Effector memory CD4-positive, alpha-beta T cell (primary cell): ENCODE results near the gene TMEM184C.

Experiments
- DNase-seq, 3 donors: peaks; one replicate each; pipeline ENCODE4 v3.0.0-alpha.2; 2020
- H3K27ac ChIP-seq: 2 replicates; pipeline ENCODE4 v1.7.0; 2013; ENCODE audit warnings: mild to moderate bottlenecking, low read length, moderate library complexity; ENCODE audit not compliant: insufficient read depth, poor library complexity, severe bottlenecking
- H3K27me3 ChIP-seq: replicated peaks from 2 replicates; pipeline ENCODE4 v1.7.0; 2013; ENCODE audit warnings: mild to moderate bottlenecking, low read length; ENCODE audit not compliant: insufficient read depth, control insufficient read depth, poor library complexity, severe bottlenecking
- H3K36me3 ChIP-seq: 2 replicates; pipeline ENCODE4 v1.7.0; 2013; ENCODE audit warnings: mild to moderate bottlenecking, low read length, moderate library complexity; ENCODE audit not compliant: control insufficient read depth, insufficient read depth
- H3K4me1 ChIP-seq: 2 replicates; pipeline ENCODE4 v1.7.0; 2013; ENCODE audit warnings: low read length, mild to moderate bottlenecking; ENCODE audit not compliant: control insufficient read depth, insufficient read depth, poor library complexity, severe bottlenecking
- H3K4me3 ChIP-seq: 2 replicates; pipeline ENCODE4 v1.7.0; 2013; ENCODE audit warnings: low read length, low read depth, mild to moderate bottlenecking; ENCODE audit not compliant: insufficient read depth, poor library complexity, severe bottlenecking
- H3K9me3 ChIP-seq: 2 replicates; pipeline ENCODE4 v1.7.0; 2013; ENCODE audit warnings: mild to moderate bottlenecking, low read length, moderate library complexity; ENCODE audit not compliant: control insufficient read depth

The TMEM184C gene

GRCh38 chr4:147707892-147708672 lies 90.9 kb downstream of the TMEM184C start:
- no peak overlapping the region for H3K27ac ChIP-seq
- no peak overlapping the region for H3K4me3 ChIP-seq
- H3K36me3 ChIP-seq: no peaks in the 10 kb centered on the region
- no peaks in the 10 kb centered on the region for H3K27me3 ChIP-seq
- no peaks in the 10 kb centered on the region for H3K9me3 ChIP-seq
- DNase-seq: peak; percentile 9 to 44 (median 28)
- H3K4me1 ChIP-seq: no peaks in the 10 kb centered on the region

GRCh38 chr4:147709999-147710398 lies 92.8 kb downstream of the TMEM184C start:
- DNase-seq: no peak
- H3K36me3 ChIP-seq: no peaks in the 10 kb centered on the region
- no peaks in the 10 kb centered on the region for H3K4me1 ChIP-seq
- no peak overlapping the region for H3K4me3 ChIP-seq
- H3K9me3 ChIP-seq: no peaks in the 10 kb centered on the region
- H3K27me3 ChIP-seq: no peaks in the 10 kb centered on the region
- no peak overlapping the region for H3K27ac ChIP-seq

- Histone ChIP-seq H3K27me3 (no peaks in the 10 kb centered on the region), H3K36me3 (no peaks in the 10 kb centered on the region), H3K4me1 (no peaks in the 10 kb centered on the region), H3K27ac (no peak overlapping the region), H3K9me3 (no peaks in the 10 kb centered on the region), H3K4me3 (no peak overlapping the region)
- no peak for DNase-seq
Observed at GRCh38 chr4:147714575-147715401, 97.6 kb downstream of the TMEM184C start.

GRCh38 chr4:147717878-147718277 lies 100.7 kb downstream of the TMEM184C start:
- no peaks in the 10 kb centered on the region for H3K9me3 ChIP-seq
- H3K4me3 ChIP-seq: no peak overlapping the region
- no peak overlapping the region for H3K27ac ChIP-seq
- DNase-seq: no peak
- no peaks in the 10 kb centered on the region for H3K4me1 ChIP-seq
- no peaks in the 10 kb centered on the region for H3K36me3 ChIP-seq
- H3K27me3 ChIP-seq: no peaks in the 10 kb centered on the region
